Body of pancreas (tissue), 4 donors: Measurements from ENCODE around the gene GHRHR. TPM values are rescaled to one million over a fixed set of nuclear protein-coding genes. Genes with fewer than 3 reads are reported as not detected.

Experiments
- ATAC-seq: fragments of 150-250 bp; one replicate; pipeline ENCODE4 v1.9.1; 2016
- DNase-seq, 4 donors: peaks; one replicate each; pipeline ENCODE4 v3.0.0-alpha.2; 2019
- H3K27ac ChIP-seq, 4 donors: fragments of 200-600 bp; sonication (generic); 1 replicate in 3 of 4; 2 replicates in 1 of 4; pipeline versions ENCODE4 v1.5.1 to v1.6.1; 2016 to 2019; ENCODE audit warnings: mild to moderate bottlenecking in 1 of 4, mixed read lengths in 1 of 4, moderate library complexity in 1 of 4
- H3K27me3 ChIP-seq, 2 donors: fragments of 200-600 bp; sonication (generic); one replicate each; pipeline ENCODE4 v1.6.0; 2016; ENCODE audit warnings: mild to moderate bottlenecking in 1 of 2
- H3K36me3 ChIP-seq, 2 donors: fragments of 200-600 bp; sonication (generic); replicated peaks in 1 of 2; 2 replicates each; pipeline ENCODE4 v1.5.1; 2016; ENCODE audit warnings: low read depth in 2 of 2; ENCODE audit not compliant: insufficient read depth in 1 of 2
- H3K4me1 ChIP-seq: fragments of 200-600 bp; sonication (generic); one replicate; pipeline ENCODE4 v1.6.0; 2016
- H3K4me3 ChIP-seq, 2 donors: fragments of 200-600 bp; sonication (generic); 1 replicate in 1 of 2; 2 replicates in 1 of 2; pipeline ENCODE4 v1.5.1; 2016 to 2019
- H3K9me3 ChIP-seq, 3 donors: fragments of 200-600 bp; sonication (generic); 1 replicate in 2 of 3; 2 replicates in 1 of 3; pipeline ENCODE4 v1.5.1; 2016
- POLR2A ChIP-seq, 3 donors: fragments of 450-650 bp; IDR thresholded peaks; one replicate each; pipeline ENCODE4 v1.6.1; 2016; ENCODE audit warnings: antibody characterized with exemption in 3 of 3, mild to moderate bottlenecking in 2 of 3
- WGBS, 2 donors: methylation state at CpG; one replicate each; pipeline ENCODE4 v1.1.5; 2017; 5-methylcytosine and 5-hydroxymethylcytosine counted together
- intact Hi-C: fragments of 100-400 bp; cut with DNase I; formaldehyde crosslinking; loops from one replicate; pipeline ENCODE4 v1.15.1; 2023
- total RNA-seq, 2 donors: library from RNA; depleted of rRNA; stranded (reverse); fragments of >200 nt; gene quantifications; one replicate each; pipeline ENCODE4 v1.1.0, GENCODE V29; 2016
- TF ChIP-seq, protein P1 (sequence below), 7 experiments: fragments of 450-650 bp in 4 of 7; fragments of 200-600 bp in 3 of 7; sonication (generic) in 3 of 7; IDR thresholded peaks; one replicate each; pipeline ENCODE4 v1.5.1; 2016 to 2019; ENCODE audit warnings: antibody characterized with exemption in 7 of 7

Gene GHRHR
- total RNA-seq, 2 donors from 2014 or later: not detected

DNA sequence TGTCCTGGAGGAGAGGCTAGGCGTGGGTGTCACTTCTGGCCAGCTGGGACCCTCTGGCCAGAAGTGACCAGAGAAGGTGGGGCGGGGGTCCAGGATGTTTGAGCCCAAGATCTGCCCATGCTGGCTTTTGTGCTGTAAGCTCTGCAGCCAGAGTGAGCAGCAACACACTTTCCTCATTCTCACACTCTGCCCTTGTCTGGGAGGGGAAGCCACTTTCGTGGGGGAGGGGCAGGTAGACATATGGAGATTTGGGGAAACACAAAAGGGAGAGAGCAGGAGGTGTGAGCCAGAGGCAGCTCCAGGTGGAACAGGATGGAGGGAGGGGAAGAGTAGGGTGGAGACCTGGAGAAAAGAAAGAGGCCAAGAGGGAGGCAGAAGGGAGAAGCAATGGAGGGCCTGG, 56.9 kb downstream of the GHRHR start:
- intact Hi-C loops: no loop called here
- Histone ChIP-seq H3K36me3 (no peaks in the 10 kb centered on the region), H3K4me3 (no peak overlapping the region), H3K27ac (no peak overlapping the region), H3K9me3 (no peaks in the 10 kb centered on the region), H3K27me3 (no peaks in the 10 kb centered on the region), H3K4me1 (no peaks in the 10 kb centered on the region)
- no peak for ATAC-seq
- no peak for DNase-seq
- TF ChIP-seq, protein P1, sequence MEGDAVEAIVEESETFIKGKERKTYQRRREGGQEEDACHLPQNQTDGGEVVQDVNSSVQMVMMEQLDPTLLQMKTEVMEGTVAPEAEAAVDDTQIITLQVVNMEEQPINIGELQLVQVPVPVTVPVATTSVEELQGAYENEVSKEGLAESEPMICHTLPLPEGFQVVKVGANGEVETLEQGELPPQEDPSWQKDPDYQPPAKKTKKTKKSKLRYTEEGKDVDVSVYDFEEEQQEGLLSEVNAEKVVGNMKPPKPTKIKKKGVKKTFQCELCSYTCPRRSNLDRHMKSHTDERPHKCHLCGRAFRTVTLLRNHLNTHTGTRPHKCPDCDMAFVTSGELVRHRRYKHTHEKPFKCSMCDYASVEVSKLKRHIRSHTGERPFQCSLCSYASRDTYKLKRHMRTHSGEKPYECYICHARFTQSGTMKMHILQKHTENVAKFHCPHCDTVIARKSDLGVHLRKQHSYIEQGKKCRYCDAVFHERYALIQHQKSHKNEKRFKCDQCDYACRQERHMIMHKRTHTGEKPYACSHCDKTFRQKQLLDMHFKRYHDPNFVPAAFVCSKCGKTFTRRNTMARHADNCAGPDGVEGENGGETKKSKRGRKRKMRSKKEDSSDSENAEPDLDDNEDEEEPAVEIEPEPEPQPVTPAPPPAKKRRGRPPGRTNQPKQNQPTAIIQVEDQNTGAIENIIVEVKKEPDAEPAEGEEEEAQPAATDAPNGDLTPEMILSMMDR (IDR thresholded peaks at IDR 0.05): no peak
- no peak for TF ChIP-seq POLR2A (IDR thresholded peaks at IDR 0.05)
- 49 to 68% methylated on average over 3 of the region's 3 CpGs for WGBS, 2 donors

DNA sequence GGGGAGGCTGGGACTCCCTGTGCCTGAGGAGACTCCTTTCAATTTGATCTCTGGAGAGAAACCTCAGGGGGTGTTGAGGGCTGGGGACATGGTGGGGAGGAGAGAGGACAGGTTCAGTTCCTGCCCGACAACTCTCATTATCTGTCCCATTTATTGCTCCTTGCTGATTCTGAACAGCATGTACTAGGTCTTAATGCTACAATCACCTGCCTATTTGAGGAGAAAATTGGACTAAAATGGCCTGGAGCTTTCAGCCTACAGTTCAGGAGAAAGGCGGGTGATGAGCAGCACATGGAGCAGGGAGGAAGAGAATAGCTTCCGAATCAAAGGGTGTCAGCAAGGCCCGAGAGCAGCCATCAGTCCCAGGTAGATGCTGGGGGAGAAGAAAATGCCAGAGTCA, 58.4 kb downstream of the GHRHR start:
- H3K4me1 ChIP-seq: no peaks in the 10 kb centered on the region
- H3K27ac ChIP-seq: no peak overlapping the region
- H3K9me3 ChIP-seq: no peaks in the 10 kb centered on the region
- H3K27me3 ChIP-seq: no peaks in the 10 kb centered on the region
- intact Hi-C loops: no loop called here
- no peak overlapping the region for H3K4me3 ChIP-seq
- DNase-seq: no peak
- WGBS, 2 donors: 67 to 79% methylated on average over 4 of the region's 4 CpGs
- H3K36me3 ChIP-seq: no peaks in the 10 kb centered on the region
- TF ChIP-seq, protein P1 (IDR thresholded peaks at IDR 0.05): no peak
- no peak for TF ChIP-seq POLR2A (IDR thresholded peaks at IDR 0.05)
- ATAC-seq: no peak

DNA sequence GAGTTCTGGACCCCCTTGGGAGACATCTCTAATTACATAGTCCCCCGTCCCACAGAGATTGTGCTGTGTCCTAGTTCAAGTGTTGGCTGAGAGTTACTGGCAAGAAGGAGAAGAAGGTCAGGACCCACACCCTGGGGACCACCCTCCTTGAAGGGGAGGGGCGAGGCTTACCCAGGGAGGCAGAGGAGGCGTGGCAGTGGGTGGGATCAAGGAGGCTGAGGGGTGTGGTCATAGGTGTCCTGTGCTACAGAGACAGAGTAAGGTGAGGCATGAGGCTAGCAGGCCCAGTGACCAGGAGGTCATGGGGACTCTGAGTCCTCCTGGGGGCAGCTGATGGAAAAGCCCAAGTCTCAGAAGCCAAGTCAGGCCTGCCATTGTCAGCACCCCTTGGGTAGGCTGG, 59.0 kb downstream of the GHRHR start:
- TF ChIP-seq, protein P1 (IDR thresholded peaks at IDR 0.05): no peak
- TF ChIP-seq POLR2A (IDR thresholded peaks at IDR 0.05): no peak
- no peaks in the 10 kb centered on the region for H3K4me1 ChIP-seq
- H3K27me3 ChIP-seq: no peaks in the 10 kb centered on the region
- ATAC-seq (no peak), DNase-seq (no peak)
- intact Hi-C loops: no loop called here
- 48 to 72% methylated on average over 3 of the region's 3 CpGs for WGBS, 2 donors
- H3K36me3 ChIP-seq: no peaks in the 10 kb centered on the region
- no peak overlapping the region for H3K27ac ChIP-seq
- H3K9me3 ChIP-seq: no peaks in the 10 kb centered on the region
- no peak overlapping the region for H3K4me3 ChIP-seq

DNA sequence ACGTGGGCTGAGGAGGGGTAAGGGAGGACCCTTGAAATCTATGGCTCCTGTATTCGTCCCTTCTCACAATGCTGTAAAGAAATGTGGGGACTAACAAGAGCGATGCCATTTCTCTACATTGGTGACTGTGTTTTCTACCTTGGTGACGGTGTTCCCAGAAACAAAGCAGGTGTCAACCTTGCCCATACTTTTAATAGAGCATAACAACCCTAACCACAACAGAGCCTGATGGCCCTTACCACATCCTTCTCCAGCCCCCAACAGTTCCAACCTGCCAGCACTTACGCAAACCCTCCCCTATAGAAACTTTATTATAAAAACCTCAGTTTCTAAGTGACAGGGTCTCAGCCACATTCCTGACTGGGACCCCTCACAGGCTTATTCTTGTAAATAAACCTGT, 60.1 kb downstream of the GHRHR start:
- intact Hi-C loops: no loop called here

More for the DNA sequence above, 60.1 kb downstream of the GHRHR start:
- TF ChIP-seq POLR2A (IDR thresholded peaks at IDR 0.05): no peak
- TF ChIP-seq, protein P1 (IDR thresholded peaks at IDR 0.05): no peak
- Histone ChIP-seq H3K27me3 (no peaks in the 10 kb centered on the region), H3K36me3 (no peaks in the 10 kb centered on the region), H3K9me3 (no peaks in the 10 kb centered on the region), H3K4me1 (no peaks in the 10 kb centered on the region), H3K4me3 (no peak overlapping the region), H3K27ac (no peak overlapping the region)
- ATAC-seq (no peak), DNase-seq (no peak)
- 82 to 83% methylated on average over 5 of the region's 5 CpGs for WGBS, 2 donors
